ENCODE measurements around the gene BMPR1A. TPM values are rescaled to one million over a fixed set of nuclear protein-coding genes. Genes with fewer than 3 reads are reported as not detected.

The BMPR1A gene
- total RNA-seq, 1 experiment from 2014 or later: 42.6 TPM

- RAD21 ChIA-PET (ENCODE audit: low non-redundant PET in 1 of 2, low total read pairs in 2 of 2, uncharacterized antibody in 2 of 2, unreplicated experiment in 2 of 2): no interaction called here
- no peak for ATAC-seq
- no peak overlapping the region for H2AFZ ChIP-seq (ENCODE audit: low read depth, low read length, poor library complexity, severe bottlenecking)
- CTCF ChIA-PET: no interaction called here
- DNase-seq (ENCODE audit: low read depth, low spot score): no peak
- H3K36me3 ChIP-seq (ENCODE audit: control insufficient read depth in 1 of 2, insufficient read depth in 2 of 2, low read length in 2 of 2): no peaks in the 10 kb centered on the region
- H3K4me1 ChIP-seq (ENCODE audit: control insufficient read depth in 1 of 2, insufficient read depth in 2 of 2, low read length in 2 of 2): peaks cover 4 to 5% of the 10 kb centered on the region in 2 experiments; a peak in 3 of 4 replicates
- intact Hi-C loops (cut with micrococcal nuclease): no loop called here
- no TSS peak for BruUV-seq (replicated peaks)
- no peak overlapping the region for H3K27ac ChIP-seq (ENCODE audit: low read depth, low read length)
- POLR2A ChIA-PET: no interaction called here
- no peak overlapping the region for H3K9ac ChIP-seq (ENCODE audit: low read length)
- no peaks in the 10 kb centered on the region for H3K9me2 ChIP-seq (ENCODE audit: insufficient read depth)
- no peak overlapping the region for H3K4me3 ChIP-seq (replicated peaks in 1 of 2; ENCODE audit: low read depth in 1 of 2, low read length in 2 of 2)
- no peak for TF ChIP-seq ATF3 (IDR thresholded peaks at IDR 0.05)
- TF ChIP-seq ELF1 (IDR thresholded peaks at IDR 0.05; ENCODE audit: borderline replicate concordance, low read depth): no peak
- TF ChIP-seq POLR2A (IDR thresholded peaks at IDR 0.05; ENCODE audit: borderline replicate concordance, extremely low read depth, insufficient read depth, insufficient read length): no peak
- no peak for TF ChIP-seq EZH2 (IDR thresholded peaks at IDR 0.05)
- TF ChIP-seq JUND (IDR thresholded peaks at IDR 0.05): no peak
- no peak for TF ChIP-seq EGR1 (IDR thresholded peaks at IDR 0.05; ENCODE audit: low read depth)
- no peak for TF ChIP-seq CTCF (IDR thresholded peaks at IDR 0.05 in 2 of 3, conservative IDR thresholded peaks at IDR 0.05 in 1 of 3; ENCODE audit: borderline replicate concordance in 1 of 3, insufficient read depth in 1 of 3, low read depth in 2 of 3, low read length in 2 of 3)
- TF ChIP-seq EZH2phosphoT487 (IDR thresholded peaks at IDR 0.05; ENCODE audit: borderline replicate concordance): no peak
- TF ChIP-seq YY1 (IDR thresholded peaks at IDR 0.05; ENCODE audit: extremely low read depth, insufficient replicate concordance, low read depth, low read length): no peak
- TF ChIP-seq SP1 (IDR thresholded peaks at IDR 0.05; ENCODE audit: low read depth): no peak
- no peak for TF ChIP-seq FOSL1 (IDR thresholded peaks at IDR 0.05; ENCODE audit: low read depth)
- TF ChIP-seq, protein P1, sequence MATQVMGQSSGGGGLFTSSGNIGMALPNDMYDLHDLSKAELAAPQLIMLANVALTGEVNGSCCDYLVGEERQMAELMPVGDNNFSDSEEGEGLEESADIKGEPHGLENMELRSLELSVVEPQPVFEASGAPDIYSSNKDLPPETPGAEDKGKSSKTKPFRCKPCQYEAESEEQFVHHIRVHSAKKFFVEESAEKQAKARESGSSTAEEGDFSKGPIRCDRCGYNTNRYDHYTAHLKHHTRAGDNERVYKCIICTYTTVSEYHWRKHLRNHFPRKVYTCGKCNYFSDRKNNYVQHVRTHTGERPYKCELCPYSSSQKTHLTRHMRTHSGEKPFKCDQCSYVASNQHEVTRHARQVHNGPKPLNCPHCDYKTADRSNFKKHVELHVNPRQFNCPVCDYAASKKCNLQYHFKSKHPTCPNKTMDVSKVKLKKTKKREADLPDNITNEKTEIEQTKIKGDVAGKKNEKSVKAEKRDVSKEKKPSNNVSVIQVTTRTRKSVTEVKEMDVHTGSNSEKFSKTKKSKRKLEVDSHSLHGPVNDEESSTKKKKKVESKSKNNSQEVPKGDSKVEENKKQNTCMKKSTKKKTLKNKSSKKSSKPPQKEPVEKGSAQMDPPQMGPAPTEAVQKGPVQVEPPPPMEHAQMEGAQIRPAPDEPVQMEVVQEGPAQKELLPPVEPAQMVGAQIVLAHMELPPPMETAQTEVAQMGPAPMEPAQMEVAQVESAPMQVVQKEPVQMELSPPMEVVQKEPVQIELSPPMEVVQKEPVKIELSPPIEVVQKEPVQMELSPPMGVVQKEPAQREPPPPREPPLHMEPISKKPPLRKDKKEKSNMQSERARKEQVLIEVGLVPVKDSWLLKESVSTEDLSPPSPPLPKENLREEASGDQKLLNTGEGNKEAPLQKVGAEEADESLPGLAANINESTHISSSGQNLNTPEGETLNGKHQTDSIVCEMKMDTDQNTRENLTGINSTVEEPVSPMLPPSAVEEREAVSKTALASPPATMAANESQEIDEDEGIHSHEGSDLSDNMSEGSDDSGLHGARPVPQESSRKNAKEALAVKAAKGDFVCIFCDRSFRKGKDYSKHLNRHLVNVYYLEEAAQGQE (IDR thresholded peaks at IDR 0.05; ENCODE audit: low read depth): no peak
- TF ChIP-seq SIN3A (IDR thresholded peaks at IDR 0.05; ENCODE audit: low read depth): no peak
- TF ChIP-seq TCF7L2 (IDR thresholded peaks at IDR 0.05; ENCODE audit: borderline replicate concordance, extremely low read depth, insufficient read depth, insufficient read length): no peak
- no peak for TF ChIP-seq ZNF274 (IDR thresholded peaks at IDR 0.05; ENCODE audit: low read depth, low read length)
- TF ChIP-seq ZBTB33 (IDR thresholded peaks at IDR 0.05; ENCODE audit: extremely low read depth, insufficient replicate concordance, low read length): no peak
- TF ChIP-seq POLR2AphosphoS5 (IDR thresholded peaks at IDR 0.05; ENCODE audit: low read depth, low read length): no peak
- H3K9me3 ChIP-seq (ENCODE audit: control insufficient read depth in 1 of 2, insufficient read depth in 1 of 2, low read depth in 1 of 2, low read length in 2 of 2): no peaks in the 10 kb centered on the region
- H3K79me2 ChIP-seq (ENCODE audit: insufficient read depth, low read length): peaks cover 5% of the 10 kb centered on the region
- H3K27me3 ChIP-seq (ENCODE audit: insufficient read depth, low read length): no peaks in the 10 kb centered on the region
- H3K4me2 ChIP-seq (ENCODE audit: low read length): no peak overlapping the region
- H4K20me1 ChIP-seq (ENCODE audit: insufficient read depth): no peaks in the 10 kb centered on the region
Measured at GRCh38 chr10:86872757-86873156, 116.3 kb downstream of the BMPR1A start.
